HepG2 (cell line): ENCODE data around the gene LEPROT. TPM values are rescaled to one million over a fixed set of nuclear protein-coding genes. Genes with fewer than 3 reads are reported as not detected.

Experiments used
- ATRX ChIP-seq: sonication (generic); formaldehyde crosslinking; IDR thresholded peaks from 2 replicates; pipeline ENCODE4 v1.4.0; 2020; ENCODE audit warnings: missing genetic modification reagents, borderline replicate concordance
- HMGA1 ChIP-seq: sonication (generic); formaldehyde crosslinking; conservative IDR thresholded peaks from 2 replicates; pipeline ENCODE4 v1.4.0; 2020; ENCODE audit warnings: missing genetic modification reagents
- HOXA3 ChIP-seq: sonication (generic); formaldehyde crosslinking; IDR thresholded peaks from 2 replicates; pipeline ENCODE4 v1.5.0; 2020; ENCODE audit warnings: missing genetic modification reagents
- MAFK ChIP-seq, 2 experiments: IDR thresholded peaks in 1 of 2; conservative IDR thresholded peaks in 1 of 2; 2 replicates each; pipeline ENCODE4 v1.6.1; 2011; ENCODE audit warnings: improper control_type of control experiment in 2 of 2, low read length in 2 of 2
- NFIC ChIP-seq: IDR thresholded peaks from 2 replicates; pipeline ENCODE4 v1.6.1; 2012; ENCODE audit warnings: mild to moderate bottlenecking, low read length, inconsistent platforms
- PHF20 ChIP-seq: sonication (generic); formaldehyde crosslinking; IDR thresholded peaks from 2 replicates; pipeline ENCODE4 v1.5.0; 2020; ENCODE audit warnings: mild to moderate bottlenecking, missing genetic modification reagents
- TARDBP ChIP-seq: sonication (generic); formaldehyde crosslinking; IDR thresholded peaks from 2 replicates; pipeline ENCODE4 v1.8.0; 2022; ENCODE audit warnings: mild to moderate bottlenecking, missing genetic modification reagents
- ZBTB38 ChIP-seq: sonication (generic); formaldehyde crosslinking; IDR thresholded peaks from 2 replicates; pipeline ENCODE4 v1.5.1; 2020; ENCODE audit warnings: mild to moderate bottlenecking, missing genetic modification reagents
- ZBTB7A ChIP-seq: sonication (generic); formaldehyde crosslinking; IDR thresholded peaks from 2 replicates; pipeline ENCODE4 v1.8.0; 2022; ENCODE audit warnings: mild to moderate bottlenecking, missing genetic modification reagents
- ZIK1 ChIP-seq: sonication (generic); formaldehyde crosslinking; IDR thresholded peaks from 2 replicates; pipeline ENCODE4 v1.5.0; 2020; ENCODE audit warnings: mild to moderate bottlenecking, low read depth, missing genetic modification reagents, borderline replicate concordance
- ZNF468 ChIP-seq: sonication (generic); formaldehyde crosslinking; IDR thresholded peaks from 2 replicates; pipeline ENCODE4 v1.8.0; 2022; ENCODE audit warnings: mild to moderate bottlenecking, moderate library complexity, missing genetic modification reagents
- ZNF776 ChIP-seq: sonication (generic); formaldehyde crosslinking; IDR thresholded peaks from 2 replicates; pipeline ENCODE4 v1.4.0; 2020; ENCODE audit warnings: mild to moderate bottlenecking, missing genetic modification reagents
- polyA plus RNA-seq, 8 experiments: library from polyadenylated mRNA; depleted of rRNA in 3 of 8; stranded (reverse) in 7 of 8; unstranded in 1 of 8; fragments of >200 nt; fragmentation: Illumina TruSeq in 4 of 8; extraction: Trizol in 4 of 8; gene quantifications; 2 replicates each; pipeline versions ENCODE4 v1.2.1 to v1.2.3, GENCODE V29; 2011 to 2016; ENCODE audit warnings: low read depth in 4 of 8, missing spikeins in 1 of 8, mixed read lengths in 1 of 8; ENCODE audit not compliant: insufficient read depth in 1 of 8
- total RNA-seq, 5 experiments: library from RNA; depleted of rRNA; stranded (reverse); fragments of >200 nt; fragmentation: Illumina TruSeq; extraction: Trizol; gene quantifications; 2 replicates each; pipeline ENCODE4 v1.2.3, GENCODE V29; 2016; ENCODE audit warnings: low read depth in 1 of 5
- TF ChIP-seq, protein P1 (sequence below): sonication (generic); formaldehyde crosslinking; IDR thresholded peaks from 2 replicates; pipeline ENCODE4 v1.5.0; 2020; ENCODE audit warnings: missing genetic modification reagents
- TF ChIP-seq, protein P2 (sequence below): sonication (generic); formaldehyde crosslinking; IDR thresholded peaks from 2 replicates; pipeline ENCODE4 v1.4.0; 2020; ENCODE audit warnings: mild to moderate bottlenecking, missing genetic modification reagents
- TF ChIP-seq, protein P3 (sequence below): sonication (generic); formaldehyde crosslinking; IDR thresholded peaks from 2 replicates; pipeline ENCODE4 v1.5.0; 2020; ENCODE audit warnings: mild to moderate bottlenecking, missing genetic modification reagents, borderline replicate concordance
- TF ChIP-seq, protein P4 (sequence below): sonication (generic); formaldehyde crosslinking; IDR thresholded peaks from 2 replicates; pipeline ENCODE4 v1.4.0; 2020; ENCODE audit warnings: missing genetic modification reagents

The LEPROT gene
- total and polyA plus RNA-seq, 2 of the 13 experiments (the other 11 are each of a cell fraction or from before 2014, with no cell fraction given): 36.8 to 51.4 TPM

DNA sequence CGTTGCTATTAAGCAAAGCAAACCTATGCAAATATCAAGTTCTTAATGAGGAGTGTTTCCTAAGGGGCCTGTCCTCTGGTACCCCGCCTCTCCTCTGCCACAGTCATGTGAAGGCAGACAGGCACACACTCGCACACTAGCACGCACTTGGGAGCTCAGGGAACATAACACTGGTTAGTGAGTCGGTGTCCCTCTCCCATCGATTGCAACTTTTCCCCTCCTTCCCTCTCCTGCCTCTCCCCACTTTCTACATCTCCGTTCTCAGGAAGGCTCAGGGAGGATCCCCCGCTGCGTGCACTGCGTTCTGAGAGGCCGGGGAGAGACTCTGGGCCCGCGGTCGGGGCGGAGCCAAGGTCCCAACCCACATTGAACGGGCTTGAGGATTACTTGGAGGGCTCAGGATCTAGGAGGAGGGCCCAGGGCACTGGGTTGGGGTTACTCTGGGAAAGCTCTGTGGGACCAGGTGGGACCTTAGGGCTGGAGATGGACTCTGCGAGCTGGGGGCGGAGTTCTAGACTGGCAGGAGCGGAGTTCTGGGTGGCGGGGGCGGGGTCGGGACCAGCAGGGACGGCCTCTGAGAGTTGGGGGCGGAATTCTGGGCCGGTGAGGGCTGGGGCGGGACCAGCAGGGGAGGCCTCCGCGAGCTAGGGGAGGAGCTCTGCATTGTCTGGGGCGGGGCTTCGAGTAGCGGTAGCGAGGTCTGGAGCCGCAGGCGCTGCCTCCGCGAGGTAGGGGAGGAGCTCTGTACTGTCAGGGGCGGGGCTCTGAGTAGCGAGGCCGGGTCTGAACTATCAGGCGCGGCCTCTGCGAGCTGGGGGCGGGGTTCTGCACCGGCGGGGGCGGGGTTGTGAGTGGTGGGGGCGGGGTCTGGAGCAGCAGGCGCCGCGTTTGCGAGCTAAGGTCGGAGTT is 533 bp upstream of the LEPROT start (continued):
- TF ChIP-seq ZNF468 (no peak), ZNF776 (CRISPR knock-in tag) (no peak), ZBTB38 (no peak), ATRX (CRISPR knock-in tag) (no peak), NFIC (no peak), PHF20 (CRISPR knock-in tag) (no peak), HMGA1 (CRISPR knock-in tag) (no peak), TARDBP (CRISPR knock-in tag) (no peak), HOXA3 (no peak), MAFK (conservative IDR thresholded peaks at IDR 0.05 in 1 of 2, IDR thresholded peaks at IDR 0.05 in 1 of 2; ENCODE audit: low read length in 2 of 2) (no peak), ZIK1 (CRISPR knock-in tag) (no peak), ZBTB7A (CRISPR knock-in tag) (no peak)
- TF ChIP-seq, protein P1, sequence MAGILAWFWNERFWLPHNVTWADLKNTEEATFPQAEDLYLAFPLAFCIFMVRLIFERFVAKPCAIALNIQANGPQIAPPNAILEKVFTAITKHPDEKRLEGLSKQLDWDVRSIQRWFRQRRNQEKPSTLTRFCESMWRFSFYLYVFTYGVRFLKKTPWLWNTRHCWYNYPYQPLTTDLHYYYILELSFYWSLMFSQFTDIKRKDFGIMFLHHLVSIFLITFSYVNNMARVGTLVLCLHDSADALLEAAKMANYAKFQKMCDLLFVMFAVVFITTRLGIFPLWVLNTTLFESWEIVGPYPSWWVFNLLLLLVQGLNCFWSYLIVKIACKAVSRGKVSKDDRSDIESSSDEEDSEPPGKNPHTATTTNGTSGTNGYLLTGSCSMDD (CRISPR knock-in tag): no peak
- TF ChIP-seq, protein P2, sequence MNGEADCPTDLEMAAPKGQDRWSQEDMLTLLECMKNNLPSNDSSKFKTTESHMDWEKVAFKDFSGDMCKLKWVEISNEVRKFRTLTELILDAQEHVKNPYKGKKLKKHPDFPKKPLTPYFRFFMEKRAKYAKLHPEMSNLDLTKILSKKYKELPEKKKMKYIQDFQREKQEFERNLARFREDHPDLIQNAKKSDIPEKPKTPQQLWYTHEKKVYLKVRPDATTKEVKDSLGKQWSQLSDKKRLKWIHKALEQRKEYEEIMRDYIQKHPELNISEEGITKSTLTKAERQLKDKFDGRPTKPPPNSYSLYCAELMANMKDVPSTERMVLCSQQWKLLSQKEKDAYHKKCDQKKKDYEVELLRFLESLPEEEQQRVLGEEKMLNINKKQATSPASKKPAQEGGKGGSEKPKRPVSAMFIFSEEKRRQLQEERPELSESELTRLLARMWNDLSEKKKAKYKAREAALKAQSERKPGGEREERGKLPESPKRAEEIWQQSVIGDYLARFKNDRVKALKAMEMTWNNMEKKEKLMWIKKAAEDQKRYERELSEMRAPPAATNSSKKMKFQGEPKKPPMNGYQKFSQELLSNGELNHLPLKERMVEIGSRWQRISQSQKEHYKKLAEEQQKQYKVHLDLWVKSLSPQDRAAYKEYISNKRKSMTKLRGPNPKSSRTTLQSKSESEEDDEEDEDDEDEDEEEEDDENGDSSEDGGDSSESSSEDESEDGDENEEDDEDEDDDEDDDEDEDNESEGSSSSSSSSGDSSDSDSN (CRISPR knock-in tag): no peak
- TF ChIP-seq, protein P3, sequence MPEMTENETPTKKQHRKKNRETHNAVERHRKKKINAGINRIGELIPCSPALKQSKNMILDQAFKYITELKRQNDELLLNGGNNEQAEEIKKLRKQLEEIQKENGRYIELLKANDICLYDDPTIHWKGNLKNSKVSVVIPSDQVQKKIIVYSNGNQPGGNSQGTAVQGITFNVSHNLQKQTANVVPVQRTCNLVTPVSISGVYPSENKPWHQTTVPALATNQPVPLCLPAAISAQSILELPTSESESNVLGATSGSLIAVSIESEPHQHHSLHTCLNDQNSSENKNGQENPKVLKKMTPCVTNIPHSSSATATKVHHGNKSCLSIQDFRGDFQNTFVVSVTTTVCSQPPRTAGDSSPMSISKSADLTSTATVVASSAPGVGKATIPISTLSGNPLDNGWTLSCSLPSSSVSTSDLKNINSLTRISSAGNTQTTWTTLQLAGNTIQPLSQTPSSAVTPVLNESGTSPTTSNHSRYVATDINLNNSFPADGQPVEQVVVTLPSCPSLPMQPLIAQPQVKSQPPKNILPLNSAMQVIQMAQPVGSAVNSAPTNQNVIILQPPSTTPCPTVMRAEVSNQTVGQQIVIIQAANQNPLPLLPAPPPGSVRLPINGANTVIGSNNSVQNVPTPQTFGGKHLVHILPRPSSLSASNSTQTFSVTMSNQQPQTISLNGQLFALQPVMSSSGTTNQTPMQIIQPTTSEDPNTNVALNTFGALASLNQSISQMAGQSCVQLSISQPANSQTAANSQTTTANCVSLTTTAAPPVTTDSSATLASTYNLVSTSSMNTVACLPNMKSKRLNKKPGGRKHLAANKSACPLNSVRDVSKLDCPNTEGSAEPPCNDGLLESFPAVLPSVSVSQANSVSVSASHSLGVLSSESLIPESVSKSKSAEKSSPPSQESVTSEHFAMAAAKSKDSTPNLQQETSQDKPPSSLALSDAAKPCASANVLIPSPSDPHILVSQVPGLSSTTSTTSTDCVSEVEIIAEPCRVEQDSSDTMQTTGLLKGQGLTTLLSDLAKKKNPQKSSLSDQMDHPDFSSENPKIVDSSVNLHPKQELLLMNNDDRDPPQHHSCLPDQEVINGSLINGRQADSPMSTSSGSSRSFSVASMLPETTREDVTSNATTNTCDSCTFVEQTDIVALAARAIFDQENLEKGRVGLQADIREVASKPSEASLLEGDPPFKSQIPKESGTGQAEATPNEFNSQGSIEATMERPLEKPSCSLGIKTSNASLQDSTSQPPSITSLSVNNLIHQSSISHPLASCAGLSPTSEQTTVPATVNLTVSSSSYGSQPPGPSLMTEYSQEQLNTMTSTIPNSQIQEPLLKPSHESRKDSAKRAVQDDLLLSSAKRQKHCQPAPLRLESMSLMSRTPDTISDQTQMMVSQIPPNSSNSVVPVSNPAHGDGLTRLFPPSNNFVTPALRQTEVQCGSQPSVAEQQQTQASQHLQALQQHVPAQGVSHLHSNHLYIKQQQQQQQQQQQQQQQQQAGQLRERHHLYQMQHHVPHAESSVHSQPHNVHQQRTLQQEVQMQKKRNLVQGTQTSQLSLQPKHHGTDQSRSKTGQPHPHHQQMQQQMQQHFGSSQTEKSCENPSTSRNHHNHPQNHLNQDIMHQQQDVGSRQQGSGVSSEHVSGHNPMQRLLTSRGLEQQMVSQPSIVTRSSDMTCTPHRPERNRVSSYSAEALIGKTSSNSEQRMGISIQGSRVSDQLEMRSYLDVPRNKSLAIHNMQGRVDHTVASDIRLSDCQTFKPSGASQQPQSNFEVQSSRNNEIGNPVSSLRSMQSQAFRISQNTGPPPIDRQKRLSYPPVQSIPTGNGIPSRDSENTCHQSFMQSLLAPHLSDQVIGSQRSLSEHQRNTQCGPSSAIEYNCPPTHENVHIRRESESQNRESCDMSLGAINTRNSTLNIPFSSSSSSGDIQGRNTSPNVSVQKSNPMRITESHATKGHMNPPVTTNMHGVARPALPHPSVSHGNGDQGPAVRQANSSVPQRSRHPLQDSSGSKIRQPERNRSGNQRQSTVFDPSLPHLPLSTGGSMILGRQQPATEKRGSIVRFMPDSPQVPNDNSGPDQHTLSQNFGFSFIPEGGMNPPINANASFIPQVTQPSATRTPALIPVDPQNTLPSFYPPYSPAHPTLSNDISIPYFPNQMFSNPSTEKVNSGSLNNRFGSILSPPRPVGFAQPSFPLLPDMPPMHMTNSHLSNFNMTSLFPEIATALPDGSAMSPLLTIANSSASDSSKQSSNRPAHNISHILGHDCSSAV (CRISPR knock-in tag): no peak
- TF ChIP-seq, protein P4, sequence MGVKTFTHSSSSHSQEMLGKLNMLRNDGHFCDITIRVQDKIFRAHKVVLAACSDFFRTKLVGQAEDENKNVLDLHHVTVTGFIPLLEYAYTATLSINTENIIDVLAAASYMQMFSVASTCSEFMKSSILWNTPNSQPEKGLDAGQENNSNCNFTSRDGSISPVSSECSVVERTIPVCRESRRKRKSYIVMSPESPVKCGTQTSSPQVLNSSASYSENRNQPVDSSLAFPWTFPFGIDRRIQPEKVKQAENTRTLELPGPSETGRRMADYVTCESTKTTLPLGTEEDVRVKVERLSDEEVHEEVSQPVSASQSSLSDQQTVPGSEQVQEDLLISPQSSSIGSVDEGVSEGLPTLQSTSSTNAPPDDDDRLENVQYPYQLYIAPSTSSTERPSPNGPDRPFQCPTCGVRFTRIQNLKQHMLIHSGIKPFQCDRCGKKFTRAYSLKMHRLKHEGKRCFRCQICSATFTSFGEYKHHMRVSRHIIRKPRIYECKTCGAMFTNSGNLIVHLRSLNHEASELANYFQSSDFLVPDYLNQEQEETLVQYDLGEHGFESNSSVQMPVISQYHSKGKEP (CRISPR knock-in tag): no peak
